ENCODE results near the gene KCNE4.

The KCNE4 gene

GRCh38 chr2:223040527-223040926 lies 11.5 kb upstream of the KCNE4 start:
- no peak overlapping the region for H3K4me3 ChIP-seq (ENCODE audit: low read depth, low read length)
- TF ChIP-seq CTCF (IDR thresholded peaks at IDR 0.05; ENCODE audit: low read depth, low read length) = no peak

DNA sequence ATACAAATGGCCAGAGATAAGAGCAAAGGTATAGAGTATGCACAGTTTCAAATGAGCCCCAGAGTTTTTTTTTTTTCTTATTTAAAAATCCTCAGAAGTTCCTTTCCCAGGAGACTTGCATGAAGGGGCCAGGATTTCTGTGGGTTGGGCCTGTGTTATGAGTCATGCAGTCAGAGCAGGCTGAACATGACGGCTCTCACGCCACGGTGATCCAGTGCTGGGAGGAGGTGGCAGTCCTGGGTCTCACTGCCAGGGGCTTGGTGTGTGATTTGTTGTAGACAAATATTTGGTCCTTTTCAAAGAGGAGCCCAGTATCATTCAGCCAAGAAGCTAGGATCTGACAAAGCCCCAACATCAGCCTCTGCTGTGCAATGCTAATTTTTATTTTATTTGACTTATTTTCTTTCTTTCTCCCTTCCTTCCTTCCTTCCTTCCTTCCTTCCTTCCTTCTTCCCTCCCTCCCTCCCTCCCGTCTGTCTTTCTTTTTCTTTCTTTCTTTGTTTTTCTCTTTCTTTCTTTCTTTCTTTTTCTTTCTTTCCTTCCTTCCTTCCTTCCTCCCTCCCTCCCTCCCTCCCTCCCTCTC lies 10.4 kb upstream of the KCNE4 start:
- H3K4me3 ChIP-seq (ENCODE audit: low read depth, low read length) = no peak overlapping the region
- no peak for TF ChIP-seq CTCF (IDR thresholded peaks at IDR 0.05; ENCODE audit: low read depth, low read length)

DNA sequence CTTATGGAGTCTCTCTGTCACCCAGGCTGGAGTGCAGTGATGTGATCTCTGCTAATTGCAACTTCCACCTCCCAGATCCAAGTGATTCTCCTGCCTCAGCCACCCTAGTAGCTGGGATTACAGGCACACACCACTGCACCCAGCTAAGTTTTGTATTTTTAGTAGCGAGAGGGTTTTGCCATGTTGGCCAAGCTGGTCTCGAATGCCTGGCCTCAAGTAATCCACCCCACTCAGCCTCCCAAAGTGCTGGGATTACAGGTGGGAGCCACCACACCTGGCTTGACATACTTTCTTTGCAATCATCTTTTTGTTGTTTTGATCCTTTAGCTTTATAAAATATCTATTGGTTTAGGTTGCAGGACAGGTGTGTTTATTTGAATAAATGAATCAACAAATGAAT lies 9.7 kb upstream of the KCNE4 start:
- no peak for TF ChIP-seq CTCF (IDR thresholded peaks at IDR 0.05; ENCODE audit: low read depth, low read length)
- H3K4me3 ChIP-seq (ENCODE audit: low read depth, low read length) = no peak overlapping the region

- TF ChIP-seq CTCF (IDR thresholded peaks at IDR 0.05; ENCODE audit: low read depth, low read length) = no peak
These were observed 9.3 kb upstream of the KCNE4 start for GRCh38 chr2:223042704-223043118.

DNA sequence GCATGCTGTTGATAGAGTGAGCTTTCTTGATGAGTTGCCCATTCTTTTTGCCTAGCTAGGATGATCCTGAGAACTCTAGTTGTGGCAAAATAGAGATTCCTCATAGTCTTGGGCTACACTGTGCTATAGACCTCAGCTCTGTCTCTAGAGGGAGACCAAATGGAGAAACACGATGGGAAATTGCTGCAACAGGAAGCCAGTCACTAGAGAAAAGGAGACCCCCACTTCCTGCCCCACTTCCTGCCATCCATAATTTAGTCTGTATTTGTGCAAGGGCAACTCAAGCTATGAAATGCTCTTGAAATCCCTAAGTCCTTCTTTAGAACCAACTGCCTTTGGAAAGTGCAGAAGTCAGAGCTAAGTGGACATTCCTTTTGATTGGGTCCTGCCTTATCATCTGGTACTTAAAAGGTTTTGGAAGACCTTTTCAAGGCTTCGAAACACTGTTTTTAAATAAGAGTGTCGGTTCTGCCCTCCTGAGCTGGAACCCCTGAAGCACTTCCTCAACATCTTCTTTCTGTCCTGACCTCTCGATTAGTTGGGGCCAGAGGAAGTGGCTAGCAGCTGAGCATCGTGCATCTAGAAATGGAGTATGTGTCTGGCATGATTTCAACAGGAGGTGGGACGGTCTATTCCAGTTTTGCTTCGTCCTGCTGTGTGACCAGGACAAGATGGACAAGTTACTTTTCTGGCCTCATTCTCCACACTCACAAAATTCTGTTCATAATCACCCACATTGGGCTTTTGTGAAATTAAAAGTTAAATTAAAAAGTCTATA lies 8.6 kb upstream of the KCNE4 start:
- TF ChIP-seq CTCF (IDR thresholded peaks at IDR 0.05; ENCODE audit: low read depth, low read length) = no peak

More at GRCh38 chr2:223042704-223043118, 9.3 kb upstream of the KCNE4 start:
- H3K4me3 ChIP-seq (ENCODE audit: low read depth, low read length) = no peak overlapping the region

GRCh38 chr2:223044092-223044836 lies 7.7 kb upstream of the KCNE4 start:
- H3K4me3 ChIP-seq (ENCODE audit: low read depth, low read length) = no peak overlapping the region
- no peak for TF ChIP-seq CTCF (IDR thresholded peaks at IDR 0.05; ENCODE audit: low read depth, low read length)

More for the DNA sequence above, 8.6 kb upstream of the KCNE4 start:
- no peak overlapping the region for H3K4me3 ChIP-seq (ENCODE audit: low read depth, low read length)
